ENCODE results near the gene ATP2A3. TPM values are rescaled to one million over a fixed set of nuclear protein-coding genes. Genes with fewer than 3 reads are reported as not detected.

Gene ATP2A3
- total RNA-seq, 1 donor from 2014 or later, result under 0.01 TPM

- Histone ChIP-seq H3K4me3 (ENCODE audit: low read depth, low read length) (no peak overlapping the region), H3K36me3 (ENCODE audit: control insufficient read depth, insufficient read depth, low read length) (no peaks in the 10 kb centered on the region), H3K27me3 (ENCODE audit: control insufficient read depth, insufficient read depth, low read length) (no peaks in the 10 kb centered on the region)
- no peak for TF ChIP-seq CTCF (IDR thresholded peaks at IDR 0.05; ENCODE audit: insufficient read depth, low read length, severe bottlenecking)
- FAIRE-seq (no peak), DNase-seq (ENCODE audit: low read depth) (no peak)
Measured at GRCh38 chr17:3968886-3969524, 4.8 kb upstream of the ATP2A3 start.

GRCh38 chr17:3968015-3968414, 3.8 kb upstream of the ATP2A3 start:
- H3K4me3 ChIP-seq (ENCODE audit: low read depth, low read length), result no peak overlapping the region
- peaks cover 8% of the 10 kb centered on the region for H3K27me3 ChIP-seq (ENCODE audit: control insufficient read depth, insufficient read depth, low read length)
- no peaks in the 10 kb centered on the region for H3K36me3 ChIP-seq (ENCODE audit: control insufficient read depth, insufficient read depth, low read length)
- DNase-seq (ENCODE audit: low read depth), result no peak
- no peak for TF ChIP-seq CTCF (IDR thresholded peaks at IDR 0.05; ENCODE audit: insufficient read depth, low read length, severe bottlenecking)
- FAIRE-seq, result no peak

- Histone ChIP-seq H3K36me3 (ENCODE audit: control insufficient read depth, insufficient read depth, low read length) (no peaks in the 10 kb centered on the region), H3K27me3 (ENCODE audit: control insufficient read depth, insufficient read depth, low read length) (peaks cover 12% of the 10 kb centered on the region), H3K4me3 (ENCODE audit: low read depth, low read length) (no peak overlapping the region)
- FAIRE-seq (no peak), DNase-seq (ENCODE audit: low read depth) (no peak)
- TF ChIP-seq CTCF (IDR thresholded peaks at IDR 0.05; ENCODE audit: insufficient read depth, low read length, severe bottlenecking), result no peak
Measured at GRCh38 chr17:3966720-3967363, 2.6 kb upstream of the ATP2A3 start.

DNA sequence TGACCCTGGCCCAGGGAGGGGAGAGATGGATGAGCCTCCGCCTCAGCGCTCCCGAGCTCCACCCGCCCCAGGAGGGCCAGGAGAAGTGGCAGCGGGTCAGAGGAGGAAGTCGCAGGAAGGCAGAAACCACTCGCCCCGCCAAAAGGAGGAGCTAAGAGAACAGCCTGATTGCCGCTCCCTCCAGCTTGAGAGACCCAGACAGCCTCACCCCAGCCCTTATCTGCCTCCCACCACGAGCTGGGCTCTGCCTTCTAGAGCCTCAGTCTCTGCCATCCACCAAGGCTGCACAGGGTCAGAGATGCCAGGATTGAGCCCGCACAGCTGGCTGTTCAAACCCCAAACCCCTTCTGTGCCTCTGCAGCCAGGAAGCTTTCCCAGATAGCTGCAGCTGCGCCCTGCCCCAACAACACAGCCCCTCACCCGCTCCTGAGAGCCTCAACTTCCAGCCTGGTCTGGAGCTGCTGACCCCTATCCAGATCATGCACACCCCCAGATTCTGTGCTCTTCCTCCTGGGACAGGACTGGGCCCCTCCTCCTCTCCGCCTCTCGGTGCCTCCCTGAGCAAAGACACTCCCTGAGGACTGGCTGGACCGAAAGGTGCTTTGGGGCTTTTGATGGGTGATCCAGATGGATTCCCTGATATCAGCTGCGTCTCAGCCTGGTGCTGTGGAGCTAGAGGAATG, 1.0 kb upstream of the ATP2A3 start:
- no peaks in the 10 kb centered on the region for H3K36me3 ChIP-seq (ENCODE audit: control insufficient read depth, insufficient read depth, low read length)
- H3K4me3 ChIP-seq (ENCODE audit: low read depth, low read length), result peak overlapping the region; percentile 36
- H3K27me3 ChIP-seq (ENCODE audit: control insufficient read depth, insufficient read depth, low read length), result peaks cover 12% of the 10 kb centered on the region
- TF ChIP-seq CTCF (IDR thresholded peaks at IDR 0.05; ENCODE audit: insufficient read depth, low read length, severe bottlenecking), result no peak
- FAIRE-seq (no peak), DNase-seq (ENCODE audit: low read depth) (no peak)

GRCh38 chr17:3963237-3964201, 718 bp downstream of the ATP2A3 start:
- TF ChIP-seq CTCF (IDR thresholded peaks at IDR 0.05; ENCODE audit: insufficient read depth, low read length, severe bottlenecking), result no peak
- Histone ChIP-seq H3K4me3 (ENCODE audit: low read depth, low read length) (no peak overlapping the region), H3K36me3 (ENCODE audit: control insufficient read depth, insufficient read depth, low read length) (no peaks in the 10 kb centered on the region), H3K27me3 (ENCODE audit: control insufficient read depth, insufficient read depth, low read length) (peaks cover 12% of the 10 kb centered on the region)
- DNase-seq (ENCODE audit: low read depth), result no peak
- FAIRE-seq, result no peak
